ENCODE results near the gene HIF3A.

HIF3A gene

DNA sequence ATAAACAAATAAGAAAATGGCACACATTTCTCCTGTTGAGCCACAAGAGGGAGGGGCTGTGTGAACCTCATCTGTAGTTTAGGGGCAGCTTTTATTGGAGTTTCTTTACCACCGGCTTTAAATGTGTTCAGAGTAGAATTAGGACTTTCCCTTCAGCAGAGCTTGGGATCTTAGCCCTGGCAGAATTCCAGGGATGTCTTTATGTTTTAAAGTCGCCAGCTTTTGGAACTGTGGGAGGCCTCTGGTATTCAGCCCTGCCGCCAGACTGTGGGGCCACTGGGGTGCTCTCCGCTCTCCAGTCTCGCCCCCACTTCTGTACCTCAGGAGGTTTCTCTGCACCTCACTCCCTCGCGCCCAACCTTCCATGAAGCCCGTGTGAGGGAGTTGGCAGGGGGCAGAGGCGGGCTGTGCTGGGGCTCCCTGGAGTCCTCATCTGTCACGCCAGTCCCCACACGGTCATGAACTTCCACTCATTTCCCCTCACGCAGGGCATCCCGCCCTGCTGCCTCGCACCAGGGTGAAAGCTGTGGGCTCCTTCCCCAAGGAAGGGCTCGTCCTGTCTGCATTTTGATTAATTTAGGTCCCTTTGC lies 85.0 kb downstream of the HIF3A start:
- DNase-seq (ENCODE audit: low read depth in 1 of 2, low spot score in 1 of 2) = no peak

DNA sequence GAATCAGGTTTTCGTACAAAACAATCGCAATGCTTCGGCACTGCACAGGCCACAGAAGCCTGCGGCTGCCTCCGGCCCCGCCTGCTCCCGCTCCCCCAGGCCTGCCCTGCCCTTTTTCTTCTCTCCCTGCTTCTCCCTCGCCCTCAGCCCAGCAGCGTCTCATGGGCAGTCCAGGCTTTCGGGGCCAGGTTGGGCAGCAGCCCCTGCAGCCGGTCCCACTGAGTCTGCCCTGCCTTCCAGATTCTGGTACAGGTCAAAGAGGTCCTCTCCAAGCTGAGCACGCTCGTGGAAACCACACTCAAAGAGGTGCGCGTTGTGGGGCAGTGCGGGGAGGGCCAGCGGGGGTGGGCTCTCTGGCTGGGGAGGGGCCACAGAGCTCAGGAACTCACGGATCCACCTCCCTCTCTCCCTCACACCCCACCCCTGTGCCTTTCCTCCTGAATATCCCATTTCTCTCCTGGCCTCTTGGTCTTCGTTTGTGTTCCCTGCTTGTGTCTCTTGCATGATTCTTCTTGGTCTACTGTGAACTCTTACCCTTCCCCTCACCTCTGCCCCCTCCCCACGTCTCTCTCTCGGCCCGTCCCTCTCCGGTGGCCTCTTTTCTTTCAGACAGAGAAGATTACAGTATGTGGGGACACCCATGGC lies 86.5 kb downstream of the HIF3A start:
- no peak for DNase-seq (ENCODE audit: low read depth in 1 of 2, low spot score in 1 of 2)

- DNase-seq (ENCODE audit: low read depth in 1 of 2, low spot score in 1 of 2) = no peak
These were observed 87.0 kb downstream of the HIF3A start for GRCh38 chr19:46383846-46384245.

- no peak for DNase-seq (ENCODE audit: low read depth in 1 of 2, low spot score in 1 of 2)
These were observed 87.6 kb downstream of the HIF3A start for GRCh38 chr19:46384396-46384795.

DNA sequence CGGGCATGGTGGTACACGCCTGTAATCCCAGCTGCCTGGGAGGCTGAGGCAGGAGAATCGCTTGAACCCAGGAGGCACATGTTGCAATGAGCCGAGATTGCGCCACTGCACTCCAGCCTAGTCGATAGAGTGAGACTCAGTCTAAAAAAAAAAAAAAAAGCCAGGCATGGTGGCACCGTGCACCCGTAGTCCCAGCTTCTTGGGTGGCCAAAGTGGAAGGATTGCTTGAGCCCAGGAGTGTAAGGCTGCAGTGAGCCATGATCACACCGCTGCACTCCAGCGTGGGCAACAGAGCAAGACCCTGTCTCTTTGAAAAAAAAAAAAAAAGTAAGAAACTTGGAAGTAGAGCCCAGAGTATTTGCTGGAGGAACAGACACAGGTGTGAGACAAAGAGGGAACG lies 88.8 kb downstream of the HIF3A start:
- no peak for DNase-seq (ENCODE audit: low read depth in 1 of 2, low spot score in 1 of 2)

GRCh38 chr19:46386151-46386550 lies 89.3 kb downstream of the HIF3A start:
- no peak for DNase-seq (ENCODE audit: low read depth in 1 of 2, low spot score in 1 of 2)

DNA sequence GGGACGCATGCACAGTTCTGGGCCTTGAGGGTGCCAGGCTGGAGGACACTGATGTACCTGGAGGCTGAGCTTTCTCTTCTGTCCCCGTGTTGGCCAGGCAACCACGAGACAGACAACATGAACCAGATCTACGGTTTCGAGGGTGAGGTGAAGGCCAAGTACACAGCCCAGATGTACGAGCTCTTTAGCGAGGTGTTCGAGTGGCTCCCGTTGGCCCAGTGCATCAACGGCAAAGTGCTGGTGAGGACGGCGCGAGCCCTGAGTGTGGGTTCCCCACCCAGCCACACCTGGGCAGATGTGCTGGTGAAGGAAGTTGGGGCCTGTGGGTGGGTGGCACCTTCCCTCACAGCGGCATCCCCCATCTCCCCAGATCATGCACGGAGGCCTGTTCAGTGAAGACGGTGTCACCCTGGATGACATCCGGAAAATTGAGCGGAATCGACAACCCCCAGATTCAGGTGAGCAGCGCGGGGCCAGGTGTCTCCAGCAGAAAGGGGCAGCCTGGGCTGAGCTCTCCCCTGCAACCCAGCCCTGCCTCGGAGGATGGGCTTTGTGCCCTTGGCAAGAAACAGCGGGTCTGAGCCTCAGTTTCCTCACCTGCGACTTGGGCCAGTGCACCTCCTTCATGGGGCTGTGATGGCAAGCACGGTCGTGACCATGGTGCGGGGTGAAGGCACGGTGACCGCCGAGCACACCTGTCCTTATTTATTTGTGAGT lies 90.3 kb downstream of the HIF3A start:
- no peak for DNase-seq (ENCODE audit: low read depth in 1 of 2, low spot score in 1 of 2)

DNA sequence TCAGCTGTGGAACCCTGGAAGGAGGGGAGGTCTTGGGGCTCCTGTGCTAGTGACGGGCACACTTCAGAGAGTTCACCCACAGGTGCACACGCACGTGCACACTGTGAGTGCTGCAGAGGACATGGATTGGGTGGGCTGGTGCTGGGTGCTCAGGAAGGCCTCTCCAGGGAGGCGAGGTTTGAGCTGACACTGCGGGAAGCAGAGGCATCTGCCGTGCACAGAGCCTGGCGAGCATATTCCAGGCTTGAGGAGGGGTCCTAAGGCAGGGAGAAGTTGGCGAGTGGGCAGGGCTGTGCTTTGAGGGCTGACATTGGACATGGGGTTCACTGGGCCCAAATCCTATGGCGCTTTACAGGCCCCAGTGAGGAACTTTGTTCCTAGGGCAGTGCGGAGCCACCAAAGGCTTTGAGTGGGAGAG lies 90.9 kb downstream of the HIF3A start:
- no peak for DNase-seq (ENCODE audit: low read depth in 1 of 2, low spot score in 1 of 2)

- DNase-seq (ENCODE audit: low read depth in 1 of 2, low spot score in 1 of 2) = no peak
These were observed 91.7 kb downstream of the HIF3A start for GRCh38 chr19:46388311-46389095.

- no peak for DNase-seq (ENCODE audit: low read depth in 1 of 2, low spot score in 1 of 2)
These were observed 93.4 kb downstream of the HIF3A start for GRCh38 chr19:46390121-46390858.

- DNase-seq (ENCODE audit: low read depth in 1 of 2, low spot score in 1 of 2) = no peak
These were observed 94.0 kb downstream of the HIF3A start for GRCh38 chr19:46390866-46391265.

- no peak for DNase-seq (ENCODE audit: low read depth in 1 of 2, low spot score in 1 of 2)
These were observed 94.7 kb downstream of the HIF3A start for GRCh38 chr19:46391296-46392251.

DNA sequence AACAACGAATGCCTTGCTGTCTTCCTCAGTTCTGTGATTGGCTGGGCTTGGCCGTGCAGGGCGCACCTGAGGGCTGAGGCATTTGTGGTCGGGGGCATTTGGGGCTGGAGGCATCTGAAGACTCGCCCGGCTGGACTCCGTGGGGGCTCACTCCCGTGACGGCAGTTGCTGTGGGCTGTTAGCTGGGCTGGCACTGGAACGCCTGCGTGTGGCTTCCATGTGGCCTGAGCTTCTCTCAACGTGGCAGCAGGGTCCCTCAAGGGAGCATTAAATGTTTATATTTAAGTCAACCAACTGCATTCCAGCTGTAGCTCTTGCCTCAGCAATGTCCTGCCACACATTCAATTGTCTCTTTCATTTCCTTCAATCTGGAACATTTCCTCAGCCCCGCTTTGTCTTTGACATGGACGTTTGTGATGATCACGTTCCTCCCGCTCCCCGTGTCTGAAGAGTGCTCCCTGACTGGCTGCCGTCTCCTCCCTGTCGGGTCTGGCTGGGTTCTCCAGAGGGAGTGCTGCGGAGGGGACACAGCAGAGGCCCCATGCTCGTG lies 95.5 kb downstream of the HIF3A start:
- DNase-seq (ENCODE audit: low read depth in 1 of 2, low spot score in 1 of 2) = no peak

DNA sequence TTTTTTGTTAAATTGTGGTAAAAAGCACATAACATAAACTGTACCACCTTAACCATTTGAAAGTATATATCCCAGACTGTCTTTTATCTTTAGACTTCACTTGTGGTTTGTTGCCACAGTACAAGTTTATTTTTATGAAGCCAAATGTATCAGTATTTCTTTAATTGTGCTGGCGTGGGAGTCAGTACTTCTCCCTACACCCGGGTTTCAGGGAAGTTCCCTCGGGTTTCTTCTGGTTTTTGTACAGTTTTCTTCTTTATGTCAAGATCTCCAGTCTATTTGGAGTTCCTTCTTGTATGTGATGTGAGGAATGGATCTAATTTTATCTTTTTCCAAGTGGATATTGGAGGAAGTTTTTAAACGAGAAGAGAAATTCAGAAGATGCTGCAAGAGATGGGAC lies 96.0 kb downstream of the HIF3A start:
- DNase-seq (ENCODE audit: low read depth in 1 of 2, low spot score in 1 of 2) = no peak
